HepG2 (cell line): ENCODE results near the gene BSG. TPM values are rescaled to one million over a fixed set of nuclear protein-coding genes. Genes with fewer than 3 reads are reported as not detected.

Experiments used
- ATAC-seq: fragments of 200-7000 bp; cut with Tn5 transposase; 3 replicates; pipeline ENCODE4 v1.9.1; 2020; ENCODE audit warnings: mild to moderate bottlenecking, moderate library complexity
- BruUV-seq: library from RNA; stranded (reverse); fragments of 400-500 nt; replicated peaks from 2 replicates; lab custom pipeline; 2021; lab: Mats Ljungman, UMichigan
- CTCF ChIA-PET: fragments of 300-600 bp; formaldehyde crosslinking; extraction: SDS; loops from one replicate; lab custom pipeline; 2021; ENCODE audit warnings: low total read pairs, inconsistent platforms, low intra/inter-chr PET ratio; lab: Yijun Ruan, JAX
- POLR2A ChIA-PET: fragments of 350-600 bp; sonication (Branson Sonifier 250); formaldehyde crosslinking; loops from one replicate; lab custom pipeline; 2020; ENCODE audit warnings: antibody characterized with exemption, inconsistent platforms; lab: Yijun Ruan, JAX
- DNase-seq: peaks from one replicate; pipeline ENCODE4 v3.0.0-alpha.2; 2015; ENCODE audit warnings: low spot score
- FAIRE-seq: peaks from 3 replicates; lab custom pipeline; 2011; peaks lifted over from hg19 to GRCh38; lab: Jason Lieb, UNC
- H2AFZ ChIP-seq: one replicate; pipeline ENCODE4 v1.6.1; 2011; ENCODE audit warnings: low read length, inconsistent platforms
- H3K27ac ChIP-seq: fragments of 300-600 bp; 3 replicates; pipeline ENCODE4 v1.8.0; 2011; ENCODE audit warnings: mixed run types, mild to moderate bottlenecking, mixed read lengths, low read length, inconsistent platforms; ENCODE audit not compliant: insufficient read depth; ENCODE audit errors: extremely low read length
- H3K27me3 ChIP-seq, 2 experiments: fragments of 200-600 bp in 1 of 2; 2 replicates in 1 of 2; 3 replicates in 1 of 2; pipeline versions ENCODE4 v1.6.0 to v1.8.0; 2011; ENCODE audit warnings: low read length in 2 of 2, mild to moderate bottlenecking in 2 of 2, moderate library complexity in 2 of 2, inconsistent platforms in 1 of 2; ENCODE audit not compliant: insufficient read depth in 2 of 2, control insufficient read depth in 1 of 2
- H3K36me3 ChIP-seq, 2 experiments: fragments of 200-600 bp in 1 of 2; replicated peaks in 1 of 2; 2 replicates in 1 of 2; 3 replicates in 1 of 2; pipeline versions ENCODE4 v1.5.1 to v1.8.0; 2011; ENCODE audit warnings: low read length in 2 of 2, inconsistent platforms in 1 of 2; ENCODE audit not compliant: insufficient read depth in 2 of 2, control insufficient read depth in 1 of 2
- H3K4me1 ChIP-seq: 2 replicates; pipeline ENCODE4 v1.5.1; 2012; ENCODE audit warnings: low read length, inconsistent platforms; ENCODE audit not compliant: insufficient read depth
- H3K4me2 ChIP-seq: 2 replicates; pipeline ENCODE4 v1.6.0; 2011; ENCODE audit warnings: low read depth, low read length, inconsistent platforms
- H3K4me3 ChIP-seq, 3 experiments: fragments of 200-600 bp in 1 of 3; sonication (generic), shearing (Covaris generic) in 1 of 3; replicated peaks in 1 of 3; 2 replicates each; pipeline ENCODE4 v1.5.1; 2011 to 2016; ENCODE audit warnings: low read length in 3 of 3, inconsistent platforms in 2 of 3, low read depth in 2 of 3, mild to moderate bottlenecking in 2 of 3, control low read depth in 1 of 3, mixed read lengths in 1 of 3; ENCODE audit not compliant: insufficient read depth in 1 of 3
- H3K79me2 ChIP-seq: one replicate; pipeline ENCODE4 v1.6.1; 2011; ENCODE audit warnings: low read length, inconsistent platforms; ENCODE audit not compliant: insufficient read depth
- H3K9ac ChIP-seq: 2 replicates; pipeline ENCODE4 v1.6.0; 2011; ENCODE audit warnings: mild to moderate bottlenecking, low read depth, low read length, inconsistent platforms; ENCODE audit not compliant: insufficient read depth
- H3K9me3 ChIP-seq: 2 replicates; pipeline ENCODE4 v1.5.1; 2012; ENCODE audit warnings: mild to moderate bottlenecking, low read length
- H4K20me1 ChIP-seq: 2 replicates; pipeline ENCODE4 v1.6.0; 2011; ENCODE audit warnings: inconsistent platforms, mild to moderate bottlenecking, low read length, moderate library complexity; ENCODE audit not compliant: insufficient read depth
- ARNT ChIP-seq: fragments of 450-650 bp; IDR thresholded peaks from 2 replicates; pipeline ENCODE4 v1.6.1; 2017
- CENPT ChIP-seq: sonication (generic); formaldehyde crosslinking; IDR thresholded peaks from 2 replicates; pipeline ENCODE4 v1.8.0; 2022; ENCODE audit warnings: low read depth, mild to moderate bottlenecking, moderate library complexity, missing genetic modification reagents
- RBAK ChIP-seq: sonication (generic); formaldehyde crosslinking; IDR thresholded peaks from 2 replicates; pipeline ENCODE4 v1.5.1; 2020; ENCODE audit warnings: mild to moderate bottlenecking, missing genetic modification reagents
- RBM22 ChIP-seq: fragments of 200-400 bp; formaldehyde crosslinking; optimal IDR thresholded peaks from 2 replicates; pipeline ENCODE3; 2017; ENCODE audit warnings: mild to moderate bottlenecking, low read length, moderate library complexity
- ZBTB38 ChIP-seq: sonication (generic); formaldehyde crosslinking; IDR thresholded peaks from 2 replicates; pipeline ENCODE4 v1.5.1; 2020; ENCODE audit warnings: mild to moderate bottlenecking, missing genetic modification reagents
- ZFP36 ChIP-seq: fragments of 150-350 bp; IDR thresholded peaks from 2 replicates; pipeline ENCODE4 v1.6.1; 2018; ENCODE audit warnings: borderline replicate concordance, low read length, low read depth; ENCODE audit not compliant: partially characterized antibody
- ZMYM3 ChIP-seq: sonication (generic); formaldehyde crosslinking; IDR thresholded peaks from 2 replicates; pipeline ENCODE4 v1.5.1; 2020; ENCODE audit warnings: mild to moderate bottlenecking, missing genetic modification reagents
- ZNF232 ChIP-seq: sonication (generic); formaldehyde crosslinking; IDR thresholded peaks from 2 replicates; pipeline ENCODE4 v1.4.0; 2020; ENCODE audit warnings: missing genetic modification reagents, borderline replicate concordance
- ZNF329 ChIP-seq: sonication (generic); formaldehyde crosslinking; IDR thresholded peaks from 2 replicates; pipeline ENCODE4 v1.9.0; 2021; ENCODE audit warnings: low read depth, mild to moderate bottlenecking, missing genetic modification reagents
- ZNF552 ChIP-seq: sonication (generic); formaldehyde crosslinking; IDR thresholded peaks from 2 replicates; pipeline ENCODE4 v1.9.0; 2022; ENCODE audit warnings: missing genetic modification reagents, mild to moderate bottlenecking, borderline replicate concordance
- ZNF577 ChIP-seq: sonication (generic); formaldehyde crosslinking; IDR thresholded peaks from 2 replicates; pipeline ENCODE4 v1.4.0; 2020; ENCODE audit warnings: mild to moderate bottlenecking, low read depth, missing genetic modification reagents, borderline replicate concordance
- whole genome bisulfite sequencing: methylation state at CpG from one replicate; pipeline ENCODE4 v1.1.6; 2017; ENCODE audit warnings: low lambda C conversion rate; 5-methylcytosine and 5-hydroxymethylcytosine counted together
- in situ Hi-C: cut with HindIII; loops from 2 replicates; pipeline ENCODE4 v1.10.0; 2017; ENCODE audit warnings: low pct_unique_long_range_greater_than_20kb; ENCODE audit not compliant: extremely low pct_ligation_motif_present
- intact Hi-C: fragments of 100-400 bp; cut with micrococcal nuclease; formaldehyde crosslinking; loops from one replicate; pipeline ENCODE4 v1.10.0; 2022; ENCODE audit not compliant: unreplicated experiment
- polyA plus RNA-seq, 8 experiments: library from polyadenylated mRNA; depleted of rRNA in 3 of 8; stranded (reverse) in 7 of 8; unstranded in 1 of 8; fragments of >200 nt; fragmentation: Illumina TruSeq in 4 of 8; extraction: Trizol in 4 of 8; gene quantifications; 2 replicates each; pipeline versions ENCODE4 v1.2.1 to v1.2.3, GENCODE V29; 2011 to 2016; ENCODE audit warnings: low read depth in 4 of 8, missing spikeins in 1 of 8, mixed read lengths in 1 of 8; ENCODE audit not compliant: insufficient read depth in 1 of 8
- total RNA-seq, 5 experiments: library from RNA; depleted of rRNA; stranded (reverse); fragments of >200 nt; fragmentation: Illumina TruSeq; extraction: Trizol; gene quantifications; 2 replicates each; pipeline ENCODE4 v1.2.3, GENCODE V29; 2016; ENCODE audit warnings: low read depth in 1 of 5
- TF ChIP-seq, protein P1 (sequence below): IDR thresholded peaks from 2 replicates; pipeline ENCODE4 v1.6.1; 2012; ENCODE audit warnings: low read depth, low read length, improper control_type of control experiment
- TF ChIP-seq, protein P2 (sequence below): sonication (generic); formaldehyde crosslinking; conservative IDR thresholded peaks from 2 replicates; pipeline ENCODE4 v1.8.1; 2023; ENCODE audit warnings: missing genetic modification reagents
- TF ChIP-seq, protein P3 (sequence below): sonication (generic); formaldehyde crosslinking; IDR thresholded peaks from 2 replicates; pipeline ENCODE4 v1.5.1; 2020; ENCODE audit warnings: mild to moderate bottlenecking, missing genetic modification reagents
- TF ChIP-seq, protein P4 (sequence below): sonication (generic); formaldehyde crosslinking; IDR thresholded peaks from 2 replicates; pipeline ENCODE4 v1.5.0; 2020; ENCODE audit warnings: mild to moderate bottlenecking, missing genetic modification reagents, moderate library complexity

Gene BSG
- total and polyA plus RNA-seq, 2 of the 13 experiments (the other 11 are each of a cell fraction or from before 2014, with no cell fraction given), result 309 to 754 TPM

DNA sequence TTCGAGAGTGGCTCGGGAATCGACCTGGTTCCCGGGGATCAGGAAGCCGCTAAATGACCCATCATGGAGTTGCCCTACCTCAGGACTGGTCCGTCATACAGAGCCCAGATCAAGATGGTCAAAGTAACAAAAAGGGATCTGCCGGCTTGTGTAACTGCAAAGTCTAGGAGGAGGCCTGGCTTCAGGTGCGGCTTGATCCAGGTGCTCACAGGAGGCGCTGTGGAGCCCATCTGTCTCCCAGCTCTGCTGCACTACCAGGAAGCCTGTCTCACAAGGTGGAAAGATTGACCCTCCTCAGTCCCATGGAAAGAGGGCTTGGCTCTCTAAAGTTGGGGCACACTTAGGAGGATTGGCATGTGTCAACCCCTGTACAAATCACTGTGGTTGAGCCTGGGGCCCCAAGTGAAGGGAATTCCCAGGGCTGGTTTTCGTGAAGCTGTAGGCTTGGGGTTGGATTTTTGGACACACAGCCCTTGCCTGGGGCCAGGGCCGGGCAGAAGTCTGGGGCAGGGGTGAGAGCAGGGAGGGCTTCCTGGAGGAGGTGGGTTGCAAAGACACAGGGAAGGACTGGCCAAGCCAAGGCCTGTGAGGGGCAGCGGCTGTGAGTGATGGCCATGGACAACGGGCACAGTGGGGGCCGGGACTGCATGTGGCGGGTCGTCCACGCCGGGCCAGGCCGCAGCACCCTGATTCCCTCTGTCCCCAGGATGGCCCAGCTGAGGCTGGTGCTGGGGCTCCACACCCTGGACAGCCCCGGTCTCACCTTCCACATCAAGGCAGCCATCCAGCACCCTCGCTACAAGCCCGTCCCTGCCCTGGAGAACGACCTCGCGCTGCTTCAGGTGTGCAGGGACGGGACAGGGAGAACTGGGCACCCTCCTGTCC lies 24.3 kb upstream of the BSG start:
- in situ Hi-C loops (no loop called here), intact Hi-C loops (no loop called here)
- no peak for DNase-seq
- peaks cover 2% of the 10 kb centered on the region; the same call in 1 of the 2 replicates for H4K20me1 ChIP-seq
- no peaks in the 10 kb centered on the region for H3K79me2 ChIP-seq
- H3K36me3 ChIP-seq, result no peaks in the 10 kb centered on the region
- H3K9me3 ChIP-seq, result no peaks in the 10 kb centered on the region
- no peak overlapping the region for H3K4me3 ChIP-seq
- peaks cover 5 to 17% of the 10 kb centered on the region in 2 experiments; a peak in 3 of 5 replicates for H3K27me3 ChIP-seq
- POLR2A ChIA-PET, result no interaction called here
- no peak for FAIRE-seq
- H3K9ac ChIP-seq, result no peak overlapping the region
- no peak overlapping the region for H2AFZ ChIP-seq
- no peak overlapping the region for H3K4me2 ChIP-seq
- CTCF ChIA-PET, result no interaction called here
- no TSS peak for BruUV-seq
- peak; percentile 17 for ATAC-seq
- H3K27ac ChIP-seq, result no peak overlapping the region
- peaks cover 16% of the 10 kb centered on the region for H3K4me1 ChIP-seq
- 73% methylated on average over 8 of the region's 26 CpGs for WGBS
- TF ChIP-seq, protein P1, sequence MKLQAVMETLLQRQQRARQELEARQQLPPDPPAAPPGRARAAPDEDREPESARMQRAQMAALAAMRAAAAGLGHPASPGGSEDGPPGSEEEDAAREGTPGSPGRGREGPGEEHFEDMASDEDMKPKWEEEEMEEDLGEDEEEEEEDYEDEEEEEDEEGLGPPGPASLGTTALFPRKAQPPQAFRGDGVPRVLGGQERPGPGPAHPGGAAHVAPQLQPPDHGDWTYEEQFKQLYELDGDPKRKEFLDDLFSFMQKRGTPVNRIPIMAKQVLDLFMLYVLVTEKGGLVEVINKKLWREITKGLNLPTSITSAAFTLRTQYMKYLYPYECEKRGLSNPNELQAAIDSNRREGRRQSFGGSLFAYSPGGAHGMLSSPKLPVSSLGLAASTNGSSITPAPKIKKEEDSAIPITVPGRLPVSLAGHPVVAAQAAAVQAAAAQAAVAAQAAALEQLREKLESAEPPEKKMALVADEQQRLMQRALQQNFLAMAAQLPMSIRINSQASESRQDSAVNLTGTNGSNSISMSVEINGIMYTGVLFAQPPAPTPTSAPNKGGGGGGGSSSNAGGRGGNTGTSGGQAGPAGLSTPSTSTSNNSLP, result no peak
- TF ChIP-seq, protein P2, sequence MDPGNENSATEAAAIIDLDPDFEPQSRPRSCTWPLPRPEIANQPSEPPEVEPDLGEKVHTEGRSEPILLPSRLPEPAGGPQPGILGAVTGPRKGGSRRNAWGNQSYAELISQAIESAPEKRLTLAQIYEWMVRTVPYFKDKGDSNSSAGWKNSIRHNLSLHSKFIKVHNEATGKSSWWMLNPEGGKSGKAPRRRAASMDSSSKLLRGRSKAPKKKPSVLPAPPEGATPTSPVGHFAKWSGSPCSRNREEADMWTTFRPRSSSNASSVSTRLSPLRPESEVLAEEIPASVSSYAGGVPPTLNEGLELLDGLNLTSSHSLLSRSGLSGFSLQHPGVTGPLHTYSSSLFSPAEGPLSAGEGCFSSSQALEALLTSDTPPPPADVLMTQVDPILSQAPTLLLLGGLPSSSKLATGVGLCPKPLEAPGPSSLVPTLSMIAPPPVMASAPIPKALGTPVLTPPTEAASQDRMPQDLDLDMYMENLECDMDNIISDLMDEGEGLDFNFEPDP (CRISPR knock-in tag), result 0 out of 2 replicates have a peak, but pooled peaks have one; percentile 62
- no peak for TF ChIP-seq RBM22
- TF ChIP-seq, protein P3, sequence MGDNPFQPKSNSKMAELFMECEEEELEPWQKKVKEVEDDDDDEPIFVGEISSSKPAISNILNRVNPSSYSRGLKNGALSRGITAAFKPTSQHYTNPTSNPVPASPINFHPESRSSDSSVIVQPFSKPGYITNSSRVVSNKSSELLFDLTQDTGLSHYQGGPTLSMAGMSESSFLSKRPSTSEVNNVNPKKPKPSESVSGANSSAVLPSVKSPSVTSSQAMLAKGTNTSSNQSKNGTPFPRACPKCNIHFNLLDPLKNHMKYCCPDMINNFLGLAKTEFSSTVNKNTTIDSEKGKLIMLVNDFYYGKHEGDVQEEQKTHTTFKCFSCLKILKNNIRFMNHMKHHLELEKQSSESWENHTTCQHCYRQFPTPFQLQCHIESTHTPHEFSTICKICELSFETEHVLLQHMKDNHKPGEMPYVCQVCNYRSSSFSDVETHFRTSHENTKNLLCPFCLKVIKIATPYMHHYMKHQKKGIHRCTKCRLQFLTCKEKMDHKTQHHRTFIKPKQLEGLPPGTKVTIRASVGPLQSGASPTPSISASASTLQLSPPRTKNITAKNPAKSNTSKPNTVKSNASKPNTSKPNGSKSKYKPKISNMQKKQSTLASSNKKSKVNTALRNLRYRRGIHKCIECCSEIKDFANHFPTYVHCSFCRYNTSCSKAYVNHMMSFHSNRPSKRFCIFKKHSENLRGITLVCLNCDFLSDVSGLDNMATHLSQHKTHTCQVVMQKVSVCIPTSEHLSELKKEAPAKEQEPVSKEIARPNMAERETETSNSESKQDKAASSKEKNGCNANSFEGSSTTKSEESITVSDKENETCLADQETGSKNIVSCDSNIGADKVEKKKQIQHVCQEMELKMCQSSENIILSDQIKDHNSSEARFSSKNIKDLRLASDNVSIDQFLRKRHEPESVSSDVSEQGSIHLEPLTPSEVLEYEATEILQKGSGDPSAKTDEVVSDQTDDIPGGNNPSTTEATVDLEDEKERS (CRISPR knock-in tag), result no peak
- TF ChIP-seq ZFP36, result peak; percentile 82
- TF ChIP-seq CENPT (CRISPR knock-in tag), result no peak
- TF ChIP-seq, protein P4, sequence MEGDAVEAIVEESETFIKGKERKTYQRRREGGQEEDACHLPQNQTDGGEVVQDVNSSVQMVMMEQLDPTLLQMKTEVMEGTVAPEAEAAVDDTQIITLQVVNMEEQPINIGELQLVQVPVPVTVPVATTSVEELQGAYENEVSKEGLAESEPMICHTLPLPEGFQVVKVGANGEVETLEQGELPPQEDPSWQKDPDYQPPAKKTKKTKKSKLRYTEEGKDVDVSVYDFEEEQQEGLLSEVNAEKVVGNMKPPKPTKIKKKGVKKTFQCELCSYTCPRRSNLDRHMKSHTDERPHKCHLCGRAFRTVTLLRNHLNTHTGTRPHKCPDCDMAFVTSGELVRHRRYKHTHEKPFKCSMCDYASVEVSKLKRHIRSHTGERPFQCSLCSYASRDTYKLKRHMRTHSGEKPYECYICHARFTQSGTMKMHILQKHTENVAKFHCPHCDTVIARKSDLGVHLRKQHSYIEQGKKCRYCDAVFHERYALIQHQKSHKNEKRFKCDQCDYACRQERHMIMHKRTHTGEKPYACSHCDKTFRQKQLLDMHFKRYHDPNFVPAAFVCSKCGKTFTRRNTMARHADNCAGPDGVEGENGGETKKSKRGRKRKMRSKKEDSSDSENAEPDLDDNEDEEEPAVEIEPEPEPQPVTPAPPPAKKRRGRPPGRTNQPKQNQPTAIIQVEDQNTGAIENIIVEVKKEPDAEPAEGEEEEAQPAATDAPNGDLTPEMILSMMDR (CRISPR knock-in tag), result peak; percentile 17; the same call in 1 of the 2 replicates
- peak; percentile 100 for TF ChIP-seq ZNF329 (CRISPR knock-in tag)
- TF ChIP-seq ZNF232 (CRISPR knock-in tag), result no peak
- TF ChIP-seq ZMYM3 (CRISPR knock-in tag), result peak; percentile 12; the same call in 1 of the 2 replicates
- no peak for TF ChIP-seq ARNT
- TF ChIP-seq RBAK (CRISPR knock-in tag), result no peak
- TF ChIP-seq ZBTB38 (CRISPR knock-in tag), result no peak
- no peak for TF ChIP-seq ZNF552 (CRISPR knock-in tag)
- no peak for TF ChIP-seq ZNF577
